ENCODE measurements around the gene RFX2.
"Not testable (repeated sequence)": the region's sequence is repeated elsewhere in the genome, so short reads cannot be mapped to it uniquely, and the experiment has no call there.

The RFX2 gene

DNA sequence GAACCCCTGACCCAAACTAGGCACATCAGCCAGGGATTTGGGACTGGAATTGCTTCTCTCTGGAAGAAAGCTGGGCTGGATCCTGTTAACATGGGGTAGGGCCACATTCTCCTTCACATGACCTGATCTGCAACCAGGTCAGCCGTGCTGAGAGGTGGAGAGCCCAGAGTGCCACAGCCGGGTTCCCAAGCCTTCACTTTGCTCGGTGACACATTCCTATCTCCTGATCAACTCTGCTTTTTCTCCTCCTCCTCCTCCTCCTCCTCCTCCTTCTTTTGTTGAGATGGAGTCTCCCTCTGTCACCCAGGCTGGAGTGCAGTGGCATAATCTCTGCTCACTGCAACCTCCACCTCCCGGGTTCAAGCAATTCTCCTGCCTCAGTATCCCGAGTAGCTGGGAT, 124.5 kb downstream of the RFX2 start:
- DNase-seq: not testable (repeated sequence)

DNA sequence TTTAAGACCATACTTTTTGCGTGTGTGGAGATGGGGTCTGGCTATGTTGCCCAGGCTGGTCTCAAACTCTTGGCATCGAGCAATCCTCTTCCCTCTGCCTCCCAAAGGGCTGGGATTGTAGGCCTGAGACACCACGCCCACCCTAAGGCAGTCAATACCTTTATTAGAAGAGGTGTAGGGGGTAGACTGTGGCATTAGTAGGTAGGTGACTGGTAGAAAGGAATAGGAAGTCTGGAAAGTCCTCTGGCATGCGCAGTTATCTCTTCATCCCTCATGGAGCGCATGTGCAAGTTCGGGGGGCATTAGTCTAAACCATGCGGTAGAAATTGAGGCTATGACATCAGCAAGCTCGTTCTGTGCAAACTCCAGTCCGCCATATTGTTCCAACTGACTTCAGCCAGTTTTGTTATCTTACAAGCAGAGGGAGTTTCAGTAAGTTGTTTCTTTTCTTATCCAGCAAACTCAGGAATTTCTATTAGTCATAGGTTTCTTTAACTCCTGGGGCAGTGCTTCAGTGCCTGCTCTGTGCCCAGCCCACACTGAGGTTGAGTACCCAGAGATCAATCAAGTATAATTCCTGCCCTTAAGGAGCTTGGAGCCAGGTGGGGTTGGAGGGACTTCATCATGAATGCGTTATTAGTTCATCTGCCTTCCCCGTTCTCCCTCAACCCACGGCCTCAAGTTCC, 125.1 kb downstream of the RFX2 start:
- no peak for DNase-seq

DNA sequence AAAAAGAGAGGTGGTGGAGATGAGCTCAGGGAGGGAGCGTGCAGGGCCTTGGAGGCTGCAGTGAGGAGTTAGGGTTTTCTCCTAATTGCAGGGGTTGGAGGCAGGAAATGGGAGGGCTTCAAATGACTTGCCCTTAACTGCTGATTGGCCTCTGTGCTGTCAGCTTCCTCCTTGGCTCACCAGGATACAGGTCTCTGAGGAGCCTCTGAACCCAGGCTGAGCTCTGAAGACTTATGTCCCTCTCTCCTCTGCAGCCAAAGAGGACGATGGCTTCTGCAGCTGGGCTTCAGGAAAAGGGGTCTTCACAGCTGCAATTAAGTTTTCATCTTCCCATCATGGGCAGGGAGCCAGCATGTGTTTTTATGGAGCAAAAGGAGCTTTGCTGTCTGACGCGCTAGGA, 125.7 kb downstream of the RFX2 start:
- no peak for DNase-seq

DNA sequence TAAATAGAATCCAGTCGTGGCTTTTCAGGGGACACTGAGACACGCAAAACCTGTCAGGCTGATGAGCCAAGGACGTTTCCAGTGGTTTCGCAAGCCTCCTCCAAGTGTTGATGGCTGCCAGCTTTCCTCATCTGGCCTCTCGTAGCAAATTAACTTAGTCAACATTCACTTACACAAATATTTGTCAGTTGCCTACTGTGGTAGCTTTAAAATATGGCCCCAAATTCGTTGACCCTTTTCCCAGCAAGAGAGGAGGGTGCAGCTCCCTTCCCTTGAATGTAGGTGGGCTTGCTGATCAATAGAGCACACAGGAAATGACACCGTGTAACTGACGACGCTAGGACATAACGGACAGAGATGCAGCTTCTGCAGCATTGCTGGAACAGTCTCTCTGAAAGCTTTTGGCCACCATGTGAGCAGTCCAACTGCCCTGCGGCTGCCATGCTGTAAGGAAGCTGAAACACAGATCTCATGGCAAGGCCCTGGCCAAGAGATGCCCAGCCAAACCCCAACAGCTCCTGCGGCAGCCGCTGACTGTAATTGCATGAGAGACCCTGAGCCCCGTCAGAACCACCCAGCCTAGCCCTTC, 126.8 kb downstream of the RFX2 start:
- no peak for DNase-seq

DNA sequence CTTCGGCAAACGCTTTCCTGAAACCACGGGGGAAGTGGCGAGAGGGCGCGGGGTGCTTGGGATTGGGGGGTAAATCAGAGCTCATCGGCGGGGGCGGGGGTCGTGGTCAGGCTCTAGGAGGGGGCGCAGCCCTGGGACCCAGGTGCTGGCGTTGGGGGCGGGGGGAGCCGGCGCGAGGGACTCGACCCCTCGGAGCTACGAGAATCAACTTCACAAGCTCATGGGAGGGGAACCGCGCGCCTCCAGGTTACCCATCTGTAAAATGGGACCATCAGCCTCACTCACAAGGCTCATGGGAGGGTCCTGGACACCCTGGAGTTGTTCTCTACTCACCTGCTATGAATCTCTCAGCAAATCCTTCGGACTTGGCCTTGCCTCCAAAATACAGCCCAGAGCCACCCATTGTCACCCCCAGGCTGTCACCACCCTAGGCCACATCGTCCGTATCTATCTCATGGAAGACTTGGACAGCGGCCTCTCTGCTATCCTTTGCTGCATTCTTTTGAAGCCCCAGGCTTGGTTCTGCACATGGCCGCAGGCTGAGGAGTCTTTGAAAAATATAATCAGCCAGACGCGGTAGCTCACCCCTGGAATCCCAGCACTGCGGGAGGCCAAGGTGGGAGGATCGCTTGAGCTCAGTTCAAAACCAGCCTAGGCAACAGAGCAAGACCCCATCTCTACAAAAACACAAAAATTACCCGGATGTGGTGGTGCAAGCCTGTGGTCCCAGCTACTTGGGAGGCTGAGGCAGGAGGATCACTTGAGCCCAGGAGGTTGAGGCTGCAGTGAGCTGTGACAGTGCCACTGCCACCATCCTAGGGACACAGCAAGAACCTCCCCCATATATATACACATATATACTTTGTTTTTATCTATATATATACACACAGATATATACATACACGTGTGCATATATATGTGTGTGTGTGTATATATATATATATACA, 131.4 kb downstream of the RFX2 start:
- DNase-seq: no peak

DNA sequence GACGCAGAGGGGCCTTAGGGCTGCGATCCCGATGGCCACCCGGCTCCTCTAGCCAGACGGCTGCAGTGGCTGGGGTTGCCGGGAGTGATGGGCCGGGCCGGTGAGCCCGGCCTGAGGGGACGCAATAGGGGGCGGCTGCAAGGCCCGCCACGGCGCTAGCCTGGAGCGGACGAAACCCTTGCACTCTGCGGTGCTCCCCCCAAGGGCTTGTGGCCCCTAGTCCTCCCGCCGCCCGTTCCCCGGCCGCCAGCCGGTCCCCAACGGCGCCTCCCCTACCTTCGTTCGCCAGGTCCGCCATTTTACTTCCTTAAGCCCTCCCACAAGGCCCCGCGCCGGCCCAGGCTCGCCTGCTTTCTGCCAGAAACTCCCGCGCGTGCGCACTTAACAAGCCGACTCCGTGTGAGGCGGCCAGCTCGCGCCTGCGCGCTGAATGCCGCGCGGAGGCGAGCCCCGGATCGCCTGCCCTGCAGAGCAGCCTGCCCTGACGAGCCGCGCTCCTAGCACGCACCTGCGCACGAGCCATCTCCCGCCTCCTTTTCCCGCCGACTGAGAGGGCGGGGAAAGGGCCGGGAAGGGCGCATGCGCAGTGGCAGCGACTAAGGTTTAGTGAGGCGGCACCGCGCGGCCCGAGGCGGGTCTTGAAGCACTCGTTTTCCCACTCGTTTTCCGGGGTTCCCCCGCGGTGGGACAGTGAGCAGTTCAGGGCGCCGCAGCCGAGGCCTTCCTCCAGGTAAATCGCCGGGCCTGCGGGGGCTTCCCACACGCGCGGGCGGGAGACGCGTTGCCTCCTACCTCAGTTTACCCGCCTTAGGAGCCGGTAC, 132.3 kb downstream of the RFX2 start, which contains the start of gene RANBP3:
TSS of gene RANBP3 (minus strand) at position 356 of the 821 bp plus-strand sequence. CDS start at position 298, 58 bp downstream.
- DNase-seq: peak; percentile 93

DNA sequence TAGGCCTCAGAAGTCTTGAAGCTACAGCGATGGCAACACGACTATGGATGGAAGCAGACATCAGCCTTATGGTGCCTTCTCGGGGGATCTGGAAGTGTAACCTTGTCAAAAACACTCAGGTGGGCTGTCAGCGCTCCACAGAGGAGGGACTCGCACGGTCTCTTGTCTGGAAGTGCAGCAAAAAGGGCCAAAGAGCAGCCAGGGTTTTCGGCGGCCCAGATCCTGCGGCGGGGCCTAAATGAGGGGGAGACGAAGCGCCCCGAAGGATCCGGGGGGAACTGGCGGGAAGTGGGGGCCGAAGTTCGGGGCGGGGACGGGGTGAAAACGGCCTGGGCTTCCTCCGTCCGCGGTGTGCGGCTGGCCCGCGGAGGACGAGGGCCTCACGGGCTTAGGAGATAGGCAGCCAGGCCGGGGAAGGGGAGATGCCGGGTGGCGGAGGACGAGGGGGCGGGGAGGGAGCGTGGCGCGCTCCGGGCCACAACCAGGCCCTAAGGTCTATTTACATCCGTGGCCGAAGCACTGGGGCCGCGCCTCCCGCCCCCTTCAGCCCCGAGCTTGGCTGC, 133.0 kb downstream of the RFX2 start:
- no peak for DNase-seq

DNA sequence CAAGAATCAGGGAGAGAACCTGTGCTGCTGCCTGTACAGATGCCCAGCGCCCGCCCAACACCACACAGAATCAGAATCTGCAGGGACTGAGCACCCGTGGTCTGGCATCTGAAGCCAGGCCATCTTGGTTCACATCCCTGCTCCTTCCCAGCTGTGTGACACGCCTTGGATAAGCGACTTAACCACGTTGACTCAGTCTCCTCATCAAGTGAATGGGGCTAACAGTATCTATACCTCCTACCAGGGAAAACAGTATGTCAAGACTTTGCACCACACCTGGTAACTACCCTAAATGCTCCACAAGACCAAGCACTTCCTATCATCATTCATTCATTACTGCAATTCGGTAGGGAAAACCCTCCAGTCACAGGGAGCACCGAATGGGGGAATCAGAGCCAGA, 133.5 kb downstream of the RFX2 start:
- DNase-seq: no peak

DNA sequence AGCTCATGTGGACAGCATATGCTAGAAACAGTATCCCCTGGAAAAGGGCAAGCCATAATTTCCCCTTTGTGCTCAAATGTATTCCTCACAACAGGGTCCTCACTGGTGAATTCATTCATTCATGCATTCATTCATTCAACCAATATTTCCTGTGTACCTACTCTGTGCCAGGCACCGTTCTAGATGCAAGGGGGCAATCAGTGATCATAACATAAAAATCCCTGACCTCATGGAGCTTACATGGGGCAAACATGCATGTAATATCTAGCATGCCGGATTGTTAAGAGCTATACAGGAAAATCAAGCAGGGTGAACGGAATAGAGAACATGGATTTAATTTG, 134.9 kb downstream of the RFX2 start:
- DNase-seq: no peak

DNA sequence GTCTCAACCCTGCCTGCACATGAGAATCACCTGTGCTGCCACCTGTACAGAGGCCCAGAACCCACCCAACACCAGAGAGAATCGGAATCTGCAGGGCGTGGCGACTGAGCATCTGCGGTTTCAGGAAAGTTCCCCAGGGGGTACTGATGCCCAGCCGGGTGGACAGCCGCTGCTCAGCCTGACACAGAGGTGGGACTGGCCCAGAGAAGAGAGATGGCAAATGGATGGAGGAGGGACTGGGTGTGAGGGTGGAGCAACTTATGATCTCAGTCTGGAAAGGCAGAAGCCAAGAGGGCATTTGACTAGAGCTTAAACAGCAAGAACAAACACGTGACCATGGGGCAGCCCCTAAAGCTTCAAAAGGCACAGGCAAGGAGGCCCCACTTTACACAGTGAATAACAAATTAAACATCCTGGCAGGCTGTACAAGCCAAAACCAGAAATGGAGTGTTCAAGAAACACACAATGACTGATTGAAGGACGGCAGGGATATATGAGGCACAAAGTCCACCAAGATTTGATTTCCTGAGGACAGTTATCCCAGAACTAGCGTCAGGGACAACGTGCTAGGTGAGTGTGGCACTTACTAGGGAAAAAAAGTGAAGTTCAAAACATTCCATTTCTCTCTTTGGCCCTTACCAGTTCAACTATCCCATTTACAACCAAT, 135.4 kb downstream of the RFX2 start:
- no peak for DNase-seq

DNA sequence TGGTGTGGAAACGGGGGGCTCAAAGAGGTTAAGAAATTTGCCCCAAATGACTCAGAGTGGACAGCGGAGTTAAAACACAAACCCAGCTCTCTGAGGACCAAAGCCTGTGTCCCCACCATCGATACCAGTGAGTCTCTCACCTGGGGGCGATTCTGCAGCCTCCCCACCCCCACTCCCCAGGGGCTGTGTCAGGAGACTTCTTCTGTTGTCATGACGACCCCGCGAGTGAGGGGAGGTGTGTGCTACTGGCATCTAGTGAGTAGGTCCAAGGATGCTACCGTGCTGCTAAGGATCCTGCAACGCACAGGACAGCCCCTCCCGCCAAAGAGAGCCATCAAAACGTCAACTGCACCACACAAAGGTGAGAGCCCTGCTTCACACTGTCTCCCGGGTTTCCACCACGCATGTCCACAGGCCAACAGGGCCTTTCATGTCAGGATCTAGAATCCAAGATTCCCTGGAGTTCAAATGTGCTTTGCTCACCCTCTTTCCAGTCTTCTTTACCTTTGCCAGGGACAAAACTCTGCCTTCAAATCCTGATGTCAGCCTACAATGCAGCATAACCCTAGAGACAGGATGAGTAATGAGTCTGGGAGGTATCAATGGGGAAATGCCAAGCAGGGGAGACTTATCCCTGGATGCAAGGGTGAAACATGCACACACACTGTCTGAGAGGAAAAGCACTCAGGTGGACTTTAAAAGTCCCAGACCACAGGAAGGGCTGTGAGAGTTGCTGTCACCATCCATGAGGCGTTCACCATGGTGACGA, 136.2 kb downstream of the RFX2 start:
- no peak for DNase-seq

DNA sequence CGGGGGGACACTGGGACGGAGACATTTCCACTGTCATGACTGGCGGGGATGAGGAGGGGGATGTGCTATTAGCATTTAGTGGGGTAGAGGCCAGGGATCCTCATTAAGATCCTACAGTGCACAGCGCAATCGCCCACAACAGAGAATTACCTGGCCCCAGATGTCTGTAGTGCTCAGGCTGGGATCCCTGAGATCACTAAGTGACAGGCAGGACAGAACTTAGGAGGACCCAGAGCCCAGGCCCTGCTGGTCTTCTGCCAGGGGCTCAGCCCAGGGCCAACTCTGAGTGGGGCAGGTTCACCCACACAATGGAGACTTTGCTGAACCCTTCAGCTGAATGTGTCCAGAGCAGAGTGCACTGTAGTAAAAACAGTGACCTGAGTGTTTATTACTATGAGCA, 136.9 kb downstream of the RFX2 start:
- DNase-seq: no peak

DNA sequence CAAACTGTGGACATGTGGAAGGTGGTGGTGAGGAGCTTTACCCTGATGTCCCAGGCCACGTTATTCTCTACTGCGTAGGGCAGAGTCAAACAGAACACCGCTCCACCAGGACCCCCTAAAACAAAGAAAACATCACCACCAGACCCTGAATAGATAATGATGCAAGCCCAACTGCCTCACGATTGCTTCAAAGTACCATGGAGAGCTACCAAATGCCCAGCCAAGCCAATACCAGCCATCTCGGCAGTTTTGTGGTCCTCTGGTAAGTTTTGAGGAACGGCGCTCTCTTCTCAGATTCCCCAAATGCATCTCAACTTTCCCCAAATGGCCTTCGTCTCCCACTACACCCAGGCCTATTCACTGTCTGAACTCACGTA, 138.0 kb downstream of the RFX2 start:
- DNase-seq: no peak

DNA sequence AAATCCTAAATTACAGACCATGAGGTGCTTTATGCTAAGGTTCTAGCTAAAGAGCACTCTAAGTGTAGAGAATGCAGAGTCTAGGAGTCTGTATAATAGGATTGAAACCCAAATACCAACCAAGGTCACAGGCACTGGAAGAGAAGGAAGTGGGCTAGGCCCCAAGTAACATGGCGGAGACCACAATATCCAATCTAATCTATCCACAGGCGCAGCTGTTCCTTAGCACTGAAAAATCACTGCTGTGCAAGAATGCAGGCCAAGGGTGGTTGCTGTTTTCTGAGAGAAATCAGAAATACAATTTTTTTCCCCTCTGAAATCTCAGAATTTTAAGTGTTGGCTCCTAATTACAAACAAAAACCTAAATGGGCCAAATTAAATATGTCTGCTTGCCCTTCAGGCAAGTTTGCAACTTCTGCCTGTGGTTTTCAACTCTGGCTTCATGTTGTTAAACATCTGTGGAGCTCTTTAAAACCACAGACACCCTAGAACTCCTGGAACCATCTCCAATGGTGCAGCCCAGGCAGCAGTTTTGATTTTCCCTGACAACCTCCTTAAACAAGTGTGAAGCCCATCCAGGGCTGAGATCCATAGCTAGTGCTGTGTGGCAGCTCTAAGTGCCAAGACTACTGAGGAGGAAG, 138.5 kb downstream of the RFX2 start:
- DNase-seq: no peak

DNA sequence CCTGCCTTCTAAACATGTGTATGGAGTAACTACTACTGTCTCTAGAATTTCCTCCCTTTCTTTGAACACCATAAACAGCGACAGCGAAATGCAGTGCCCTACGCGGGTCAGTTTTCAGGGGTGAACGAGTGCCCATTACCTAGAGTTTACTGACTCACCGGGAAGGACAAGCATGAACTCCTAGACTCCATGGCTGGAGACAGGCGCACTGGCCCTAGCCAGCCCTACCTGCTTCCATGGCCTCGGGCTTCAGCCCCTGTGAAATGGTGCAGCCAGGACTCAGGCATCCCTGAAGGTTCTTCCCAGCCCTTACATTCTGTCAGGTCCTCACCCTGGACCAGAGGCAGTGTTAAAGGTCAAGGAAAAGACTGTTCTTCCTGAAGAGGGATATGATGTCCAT, 140.8 kb downstream of the RFX2 start:
- DNase-seq: no peak

DNA sequence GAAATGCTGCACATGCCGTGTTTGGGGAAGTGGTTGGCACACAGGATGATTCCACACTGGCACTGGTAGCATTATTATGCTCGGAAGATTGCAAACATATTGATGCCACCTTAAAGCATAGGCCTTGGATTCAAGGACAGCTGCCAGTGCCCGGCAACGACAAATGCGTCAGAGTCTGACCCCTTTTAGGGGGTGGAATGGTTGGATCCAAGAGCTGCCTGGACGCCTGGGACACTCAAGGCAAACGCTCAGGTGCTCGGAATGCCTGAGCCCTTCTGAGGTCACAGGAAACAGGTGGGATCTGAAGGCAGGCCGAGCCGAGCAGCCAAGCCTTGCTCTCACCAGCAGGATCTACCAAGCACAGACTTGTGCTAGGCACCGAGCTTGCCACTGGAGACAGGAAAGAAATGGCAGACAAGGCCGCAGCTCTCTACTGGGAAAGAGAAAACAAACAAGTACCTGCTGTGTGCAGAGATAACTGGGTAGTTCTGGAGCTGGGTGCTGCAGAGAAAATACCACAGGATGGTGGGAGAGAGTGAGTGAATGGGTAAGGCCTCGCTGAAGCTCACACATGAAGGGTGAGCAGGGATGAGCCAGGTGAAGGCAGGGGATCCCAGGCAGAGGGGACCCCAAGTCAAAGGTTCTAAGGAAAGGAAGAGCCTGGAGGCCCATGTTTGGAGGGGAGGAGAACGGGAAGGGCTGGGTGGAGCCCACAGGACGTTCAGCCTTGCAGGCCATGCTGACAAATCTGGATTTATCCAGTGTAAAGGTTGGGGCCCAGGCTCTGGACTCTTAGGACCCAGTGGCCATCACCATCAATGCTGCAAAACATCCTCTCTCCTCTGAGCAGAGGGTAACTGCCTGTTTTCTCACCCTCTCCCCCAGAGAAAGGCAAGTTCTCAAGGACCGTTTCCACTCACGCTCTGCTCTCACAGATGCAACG, 141.6 kb downstream of the RFX2 start:
- DNase-seq: no peak

DNA sequence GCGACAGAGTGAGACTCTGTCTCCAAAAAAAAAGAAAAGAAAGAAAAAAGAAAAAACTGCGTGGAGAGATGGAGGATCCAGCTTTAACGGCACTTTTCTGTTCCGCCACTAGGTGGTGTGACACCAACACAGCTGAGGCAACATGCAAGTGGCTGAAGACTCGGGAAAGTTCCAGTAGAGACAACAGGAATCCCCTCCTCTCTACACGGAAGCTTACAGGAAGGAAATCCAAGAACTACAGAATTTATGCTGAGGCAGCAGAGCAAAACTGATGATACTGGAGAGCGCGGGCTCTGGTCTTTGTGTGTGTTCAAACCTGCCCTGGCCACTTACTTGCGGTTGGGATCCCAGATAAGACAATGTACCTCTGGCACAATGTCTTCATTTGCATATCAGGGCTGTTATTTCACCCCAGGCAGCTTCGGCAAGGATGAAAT, 142.3 kb downstream of the RFX2 start:
- no peak for DNase-seq

DNA sequence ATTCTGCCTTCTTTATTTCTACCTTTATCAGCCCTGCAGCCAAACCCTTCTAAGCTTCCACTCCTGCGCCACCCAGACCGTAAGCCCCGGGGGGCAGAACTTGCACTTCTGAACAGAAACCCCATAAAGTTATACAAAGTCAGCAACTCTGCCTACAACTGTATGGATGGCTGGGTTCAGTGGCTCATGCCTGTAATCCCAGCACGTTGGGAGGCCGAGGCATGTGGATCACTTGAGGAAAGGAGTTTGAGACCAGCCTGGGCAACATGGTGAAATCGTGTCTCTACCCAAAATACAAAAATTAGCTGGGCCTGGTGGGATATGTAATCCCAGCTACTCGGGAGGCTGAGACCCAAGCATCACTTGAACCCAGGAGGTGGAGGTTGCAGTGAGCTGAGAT, 142.7 kb downstream of the RFX2 start:
- DNase-seq: no peak

DNA sequence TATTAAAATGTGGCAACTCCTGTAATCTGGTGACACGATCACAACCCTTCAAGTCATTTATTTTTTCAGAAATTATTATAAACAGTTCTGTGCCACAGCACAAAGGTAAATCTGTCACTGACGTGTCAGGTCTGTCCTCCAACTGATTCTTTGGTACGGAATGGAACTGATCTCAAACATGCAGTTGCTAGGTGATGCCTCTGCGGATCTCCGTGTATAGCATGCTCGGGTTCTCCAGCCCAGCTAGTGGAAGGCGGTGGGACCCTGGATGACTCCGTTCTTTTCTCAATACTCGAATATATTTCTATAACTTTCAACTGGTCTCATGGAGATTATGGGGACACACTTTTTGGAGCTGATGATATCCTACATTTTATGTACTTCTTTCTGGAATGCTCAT, 143.4 kb downstream of the RFX2 start:
- no peak for DNase-seq

DNA sequence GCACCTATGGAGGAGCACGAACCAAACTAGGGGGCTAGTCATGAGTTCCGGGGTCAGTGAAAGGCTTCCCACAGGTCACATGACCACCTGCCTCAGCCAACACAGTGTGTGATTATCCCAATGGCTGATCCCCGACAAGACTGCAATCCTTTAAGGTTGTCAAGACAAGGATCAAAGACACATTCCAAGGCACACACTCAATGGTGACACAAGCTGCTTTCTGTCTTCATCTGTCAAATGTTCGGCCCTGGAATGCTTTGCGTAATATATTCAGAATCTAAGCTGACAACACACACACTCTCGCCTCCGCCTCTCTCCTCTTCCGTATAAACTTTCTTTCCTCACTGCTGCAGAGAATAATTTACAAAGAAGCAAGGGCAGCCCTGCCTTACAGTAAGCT, 144.1 kb downstream of the RFX2 start:
- DNase-seq: no peak
